Activated naive CD8-positive, alpha-beta T cell treated with anti-CD3 and anti-CD28 coated beads, Interleukin-2, amount 50 U/mL, for 24 hours (primary cell): ENCODE measurements around the gene ARSD.
A peak's percentile ranks its signal among the peaks of the same experiment; 100 is the strongest.
"Not testable (repeated sequence)": the region's sequence is repeated elsewhere in the genome, so short reads cannot be mapped to it uniquely, and the experiment has no call there.

ENCODE experiments used
- ATAC-seq: fragments of 150-1000 bp; cut with Tn5 transposase; one replicate; pipeline ENCODE4 v1.10.0; 2021
- DNase-seq: peaks from one replicate; pipeline ENCODE4 v3.0.0; 2021
- H3K27ac Mint-ChIP-seq: one replicate; pipeline ENCODE4 v1.8.0; 2021; ENCODE audit warnings: mild to moderate bottlenecking, mixed read lengths
- H3K27me3 Mint-ChIP-seq: one replicate; pipeline ENCODE4 v1.8.0; 2021; ENCODE audit warnings: mixed read lengths
- H3K36me3 Mint-ChIP-seq: one replicate; pipeline ENCODE4 v1.8.0; 2021; ENCODE audit warnings: low read depth, mixed read lengths
- H3K4me1 Mint-ChIP-seq: one replicate; pipeline ENCODE4 v1.8.0; 2021; ENCODE audit warnings: mixed read lengths
- H3K4me3 Mint-ChIP-seq: one replicate; pipeline ENCODE4 v1.8.0; 2021; ENCODE audit warnings: mild to moderate bottlenecking, moderate library complexity, mixed read lengths
- H3K9me3 Mint-ChIP-seq: one replicate; pipeline ENCODE4 v1.8.0; 2021; ENCODE audit warnings: mixed read lengths

The ARSD gene

DNA sequence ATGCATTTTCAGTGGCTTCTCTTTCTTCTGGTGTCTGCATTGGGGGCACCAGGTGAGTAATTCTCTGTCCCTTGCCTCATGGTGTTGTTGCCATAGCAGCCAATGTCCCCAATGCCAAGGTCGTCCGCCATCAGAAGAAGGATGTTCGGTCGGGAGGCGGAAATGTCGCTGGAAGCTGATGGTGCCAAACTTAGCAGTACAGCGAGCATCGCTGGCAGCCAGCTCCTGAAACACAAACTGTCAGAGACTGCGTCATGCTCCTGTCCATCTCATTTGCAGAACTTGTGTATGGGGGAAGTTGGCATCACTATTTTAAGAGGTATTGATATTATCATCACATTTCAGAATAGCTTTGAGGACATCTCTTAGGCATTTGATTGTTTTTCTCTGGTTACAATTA lies 29.1 kb upstream of the ARSD start:
- Mint-ChIP-seq H3K27me3 (peaks cover 2% of the 10 kb centered on the region), H3K4me3 (no peak overlapping the region), H3K36me3 (no peaks in the 10 kb centered on the region), H3K4me1 (no peaks in the 10 kb centered on the region), H3K9me3 (no peaks in the 10 kb centered on the region), H3K27ac (no peak overlapping the region)
- no peak for DNase-seq
- ATAC-seq: no peak

DNA sequence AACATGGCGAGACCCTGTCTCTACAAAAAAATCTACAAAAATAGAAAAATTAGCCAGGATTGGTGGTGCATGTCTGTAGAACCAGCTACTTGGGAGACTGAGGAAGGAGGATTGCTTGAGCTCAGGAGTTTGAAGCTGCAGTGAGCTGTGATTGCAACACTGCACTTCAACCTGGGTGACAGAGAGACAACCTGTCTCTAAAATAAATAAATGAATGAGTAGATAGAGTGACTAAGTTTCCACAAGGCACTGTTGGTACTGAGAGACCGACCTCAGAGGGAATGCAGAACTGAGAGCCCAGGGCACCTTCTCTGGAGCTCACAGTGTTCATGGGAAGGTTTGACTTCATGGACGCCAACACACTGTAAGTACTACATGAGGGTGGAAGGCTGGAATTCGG lies 26.7 kb upstream of the ARSD start:
- Mint-ChIP-seq H3K4me3 (no peak overlapping the region), H3K4me1 (no peaks in the 10 kb centered on the region)

GRCh38 chrX:2955281-2955680 lies 26.1 kb upstream of the ARSD start:
- DNase-seq (no peak), ATAC-seq (no peak)
- Mint-ChIP-seq H3K27ac (no peak overlapping the region), H3K4me1 (no peaks in the 10 kb centered on the region), H3K36me3 (no peaks in the 10 kb centered on the region), H3K27me3 (peaks cover 2% of the 10 kb centered on the region), H3K9me3 (no peaks in the 10 kb centered on the region), H3K4me3 (no peak overlapping the region)

More for the DNA sequence above, 26.7 kb upstream of the ARSD start:
- H3K27me3 Mint-ChIP-seq: peaks cover 2% of the 10 kb centered on the region
- no peak for ATAC-seq
- H3K27ac Mint-ChIP-seq: no peak overlapping the region
- no peaks in the 10 kb centered on the region for H3K9me3 Mint-ChIP-seq
- no peak for DNase-seq
- no peaks in the 10 kb centered on the region for H3K36me3 Mint-ChIP-seq

DNA sequence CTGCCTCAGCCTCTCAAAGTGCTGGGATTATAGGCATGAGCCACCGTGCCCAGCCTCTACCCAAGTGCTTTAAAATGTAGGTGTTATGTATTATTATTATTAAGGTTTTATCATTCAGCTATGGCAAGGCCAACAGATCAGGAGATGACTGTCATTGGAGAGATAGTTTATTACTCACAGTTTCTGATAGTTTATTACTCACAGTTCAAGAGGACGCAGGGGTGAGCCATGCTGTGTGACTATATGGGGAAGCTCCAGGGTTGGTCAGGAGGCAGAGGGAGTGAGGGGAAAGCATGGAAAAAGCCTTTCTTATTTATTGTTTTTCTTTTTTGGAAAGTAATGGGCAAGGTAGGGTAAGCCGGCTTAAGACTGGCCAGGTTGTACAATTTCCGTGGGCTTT lies 25.4 kb upstream of the ARSD start:
- DNase-seq: no peak
- ATAC-seq: no peak
- Mint-ChIP-seq H3K27ac (no peak overlapping the region), H3K27me3 (peaks cover 2% of the 10 kb centered on the region), H3K4me1 (no peaks in the 10 kb centered on the region), H3K4me3 (no peak overlapping the region), H3K36me3 (no peaks in the 10 kb centered on the region), H3K9me3 (no peaks in the 10 kb centered on the region)

DNA sequence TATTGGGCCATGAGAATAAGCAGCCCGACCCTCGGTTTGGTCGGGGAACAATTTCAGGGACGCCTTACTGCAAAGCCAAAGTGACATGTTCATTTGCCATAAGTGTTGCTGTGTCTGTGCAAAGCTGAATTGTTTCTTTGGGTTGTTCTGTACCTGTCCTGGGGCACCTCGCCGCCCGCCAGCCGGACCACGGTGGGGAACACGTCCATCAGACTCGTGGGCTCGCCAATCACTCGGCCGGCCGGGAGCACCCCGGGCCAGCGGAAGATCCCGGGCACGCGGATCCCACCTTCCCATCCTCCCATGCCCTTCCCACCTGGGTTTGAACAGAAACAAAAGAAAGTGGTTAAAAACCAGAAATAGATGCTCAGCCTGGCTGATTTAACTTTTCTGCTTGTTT lies 8.8 kb upstream of the ARSD start:
- DNase-seq, ATAC-seq, H3K9me3 Mint-ChIP-seq, H3K36me3 Mint-ChIP-seq, H3K4me1 Mint-ChIP-seq, H3K27me3 Mint-ChIP-seq, H3K27ac Mint-ChIP-seq, H3K4me3 Mint-ChIP-seq: not testable (repeated sequence)

DNA sequence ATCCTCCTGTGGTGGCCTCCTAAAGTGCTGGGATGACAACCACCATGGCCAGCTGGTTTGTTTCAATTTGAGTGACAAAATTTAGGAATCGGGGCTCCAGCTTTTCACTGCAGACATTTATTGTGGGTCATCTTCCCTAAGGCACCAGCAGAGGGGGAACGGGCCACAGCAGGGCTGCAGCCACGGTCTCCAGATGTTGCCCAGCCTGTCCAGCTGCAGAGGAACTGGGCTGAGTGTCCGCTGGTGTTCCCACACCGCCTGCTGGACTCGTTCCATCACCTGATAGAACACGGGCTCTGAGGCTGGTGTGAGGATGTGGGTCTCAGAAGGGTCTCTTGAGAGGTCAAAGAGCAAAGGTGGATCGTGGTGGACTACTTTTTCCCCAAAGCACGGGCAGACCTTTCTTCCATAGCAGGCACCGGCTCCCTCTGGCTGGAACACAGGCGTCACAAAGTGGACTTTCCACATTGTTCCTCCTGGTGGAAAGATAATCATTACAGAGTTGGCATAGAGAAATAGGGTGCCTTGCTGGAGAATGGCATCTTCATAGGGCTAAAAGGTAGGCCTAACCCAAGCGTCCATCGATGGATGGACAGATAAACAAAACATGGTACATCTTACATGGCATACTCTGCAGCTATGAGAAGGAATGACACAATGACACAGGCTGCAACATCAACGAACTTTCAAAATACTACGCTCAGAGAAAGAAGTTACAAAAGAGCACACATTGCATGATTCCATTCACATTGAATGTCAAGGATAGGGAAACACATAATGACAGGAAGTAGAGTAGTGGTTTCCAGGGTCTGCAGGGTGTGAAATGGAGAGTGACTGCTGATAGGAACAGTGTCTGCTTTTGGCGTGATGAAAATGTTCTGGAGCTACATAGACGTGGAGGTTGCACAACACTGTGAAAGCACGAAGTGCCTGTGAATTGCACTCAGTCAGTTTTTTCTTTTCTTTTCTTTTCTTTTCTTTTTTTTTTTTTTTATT lies 5.9 kb upstream of the ARSD start:
- H3K9me3 Mint-ChIP-seq: no peaks in the 10 kb centered on the region

GRCh38 chrX:2933125-2933900 lies 4.2 kb upstream of the ARSD start:
- H3K4me3 Mint-ChIP-seq: no peak overlapping the region
- peaks cover 5% of the 10 kb centered on the region for H3K27me3 Mint-ChIP-seq

More for the DNA sequence above, 5.9 kb upstream of the ARSD start:
- Mint-ChIP-seq H3K4me3 (no peak overlapping the region), H3K4me1 (peaks cover 2% of the 10 kb centered on the region), H3K36me3 (no peaks in the 10 kb centered on the region), H3K27ac (no peak overlapping the region), H3K27me3 (peaks cover 4% of the 10 kb centered on the region)
- DNase-seq (no peak), ATAC-seq (no peak)

GRCh38 chrX:2931612-2932011 lies 2.5 kb upstream of the ARSD start:
- no peak overlapping the region for H3K4me3 Mint-ChIP-seq

More at GRCh38 chrX:2933125-2933900, 4.2 kb upstream of the ARSD start:
- no peaks in the 10 kb centered on the region for H3K9me3 Mint-ChIP-seq
- DNase-seq: no peak
- ATAC-seq: no peak
- H3K4me1 Mint-ChIP-seq: peaks cover 2% of the 10 kb centered on the region
- no peak overlapping the region for H3K27ac Mint-ChIP-seq
- H3K36me3 Mint-ChIP-seq: no peaks in the 10 kb centered on the region

GRCh38 chrX:2931155-2931554 lies 2.0 kb upstream of the ARSD start:
- H3K27ac Mint-ChIP-seq: no peak overlapping the region
- no peak overlapping the region for H3K4me3 Mint-ChIP-seq
- ATAC-seq (no peak), DNase-seq (no peak)
- peaks cover 2% of the 10 kb centered on the region for H3K4me1 Mint-ChIP-seq
- no peaks in the 10 kb centered on the region for H3K9me3 Mint-ChIP-seq
- peaks cover 5% of the 10 kb centered on the region for H3K27me3 Mint-ChIP-seq
- no peaks in the 10 kb centered on the region for H3K36me3 Mint-ChIP-seq

More at GRCh38 chrX:2931612-2932011, 2.5 kb upstream of the ARSD start:
- Mint-ChIP-seq H3K4me1 (peaks cover 2% of the 10 kb centered on the region), H3K27ac (no peak overlapping the region), H3K27me3 (peaks cover 5% of the 10 kb centered on the region), H3K9me3 (no peaks in the 10 kb centered on the region), H3K36me3 (no peaks in the 10 kb centered on the region)
- DNase-seq: no peak
- no peak for ATAC-seq

- H3K27ac Mint-ChIP-seq: no peak overlapping the region
- H3K36me3 Mint-ChIP-seq: no peaks in the 10 kb centered on the region
- H3K27me3 Mint-ChIP-seq: peaks cover 5% of the 10 kb centered on the region
- peak overlapping the region; percentile 50 for H3K4me3 Mint-ChIP-seq
- peak; percentile 3 for DNase-seq
- H3K4me1 Mint-ChIP-seq: peaks cover 2% of the 10 kb centered on the region
- no peaks in the 10 kb centered on the region for H3K9me3 Mint-ChIP-seq
- no peak for ATAC-seq
These were observed 952 bp downstream of the ARSD start for GRCh38 chrX:2928191-2928582.

DNA sequence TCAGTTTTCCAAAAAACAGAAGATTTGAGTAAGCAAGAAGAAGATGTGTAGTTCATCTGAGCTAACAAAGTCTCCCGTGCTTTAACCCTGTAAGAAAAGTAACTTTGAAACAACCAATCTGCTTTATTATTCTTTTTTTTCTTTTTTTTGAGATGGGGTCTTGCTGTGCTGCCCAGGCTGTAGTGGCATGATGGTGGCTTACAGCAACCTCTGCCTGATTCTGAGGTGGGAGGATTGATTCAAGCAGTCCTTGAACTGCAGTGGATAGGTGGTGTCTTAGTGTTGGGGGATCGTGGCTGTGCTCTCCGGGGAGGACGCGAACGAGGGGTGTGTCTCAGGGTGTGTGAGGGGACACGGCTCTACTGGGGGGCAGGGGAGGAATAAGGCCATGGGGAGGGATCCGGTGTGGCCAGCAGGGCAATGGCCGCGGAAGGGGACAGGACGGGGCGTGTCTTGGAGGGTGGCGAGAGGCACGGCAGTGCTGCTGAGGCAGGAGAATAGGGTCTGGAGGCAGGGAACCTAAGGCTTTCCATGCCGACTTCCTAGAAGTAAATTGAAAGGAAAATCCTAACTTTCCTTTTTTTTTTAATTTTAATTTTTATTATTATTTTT lies 2.4 kb downstream of the ARSD start:
- Mint-ChIP-seq H3K9me3 (no peaks in the 10 kb centered on the region), H3K4me1 (peaks cover 2% of the 10 kb centered on the region), H3K27ac (no peak overlapping the region), H3K27me3 (peaks cover 5% of the 10 kb centered on the region), H3K36me3 (no peaks in the 10 kb centered on the region), H3K4me3 (no peak overlapping the region)
- DNase-seq: no peak
- ATAC-seq: no peak

DNA sequence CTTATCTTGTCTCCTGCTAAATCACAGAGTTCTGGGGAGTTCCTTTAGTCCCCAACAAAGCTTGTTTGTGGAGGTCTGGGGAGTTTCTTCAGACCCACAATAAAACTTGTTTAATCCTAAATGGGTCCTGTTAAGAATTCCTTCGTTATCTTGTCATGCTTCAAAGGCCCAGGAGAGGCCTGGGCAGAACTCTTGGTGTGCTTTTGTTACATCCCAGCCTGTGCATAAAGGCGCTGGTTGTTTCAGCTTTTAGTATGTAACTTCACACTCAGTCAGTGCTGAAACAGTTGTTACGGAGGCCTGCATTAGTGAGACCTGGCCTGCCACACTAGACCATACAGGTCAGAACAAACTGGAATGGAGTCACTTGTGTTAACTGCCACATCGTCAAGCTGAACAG lies 2.9 kb downstream of the ARSD start:
- H3K36me3 Mint-ChIP-seq, ATAC-seq, H3K4me1 Mint-ChIP-seq, H3K27ac Mint-ChIP-seq, H3K4me3 Mint-ChIP-seq, DNase-seq, H3K27me3 Mint-ChIP-seq, H3K9me3 Mint-ChIP-seq: not testable (repeated sequence)

DNA sequence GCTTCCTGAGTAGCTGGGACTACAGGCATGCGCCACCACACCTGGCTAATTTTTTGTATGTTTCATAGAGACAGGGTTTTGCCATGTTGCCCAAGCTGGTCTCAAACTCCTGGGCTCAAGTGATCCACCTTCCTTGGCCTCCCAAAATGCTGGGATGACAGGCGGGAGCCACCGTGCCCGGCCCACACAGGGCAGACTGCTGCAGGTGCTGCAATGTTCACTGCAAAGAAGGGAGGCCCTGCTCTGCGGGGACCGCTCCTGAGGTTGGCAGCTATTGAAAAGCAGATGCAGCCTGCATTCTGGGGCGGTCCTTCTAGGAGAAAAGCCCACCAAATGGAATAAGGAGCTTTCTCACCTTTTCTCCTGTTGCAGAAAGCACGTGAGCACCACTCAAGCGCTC lies 5.0 kb downstream of the ARSD start:
- Mint-ChIP-seq H3K4me1 (no peaks in the 10 kb centered on the region), H3K36me3 (no peaks in the 10 kb centered on the region), H3K9me3 (no peaks in the 10 kb centered on the region), H3K4me3 (no peak overlapping the region), H3K27me3 (no peaks in the 10 kb centered on the region), H3K27ac (no peak overlapping the region)
- no peak for DNase-seq
- ATAC-seq: no peak

- Mint-ChIP-seq H3K27ac (no peak overlapping the region), H3K9me3 (no peaks in the 10 kb centered on the region), H3K4me1 (no peaks in the 10 kb centered on the region), H3K4me3 (no peak overlapping the region), H3K36me3 (no peaks in the 10 kb centered on the region), H3K27me3 (no peaks in the 10 kb centered on the region)
- no peak for DNase-seq
- ATAC-seq: no peak
These were observed 7.4 kb downstream of the ARSD start for GRCh38 chrX:2921750-2922149.
